GM23338 (cell line): ENCODE measurements around the gene UBXN7. TPM values are rescaled to one million over a fixed set of nuclear protein-coding genes. Genes with fewer than 3 reads are reported as not detected.
A peak's percentile ranks its signal among the peaks of the same experiment; 100 is the strongest.

Experiments used
- ATAC-seq: fragments of 200-7000 bp; cut with Tn5 transposase; 3 replicates; pipeline ENCODE4 v1.9.1; 2020
- DNase-seq: peaks from one replicate; pipeline ENCODE4 v3.0.0-alpha.2; 2015; ENCODE audit warnings: low spot score
- H2AFZ ChIP-seq: fragments of 200-600 bp; sonication (generic); 2 replicates; pipeline ENCODE4 v1.8.0; 2016; ENCODE audit warnings: antibody characterized with exemption, mild to moderate bottlenecking, moderate library complexity
- H3F3A ChIP-seq: fragments of 200-600 bp; sonication (generic); replicated peaks from 2 replicates; pipeline ENCODE4 v1.8.0; 2017; ENCODE audit warnings: antibody characterized with exemption, mixed run types, low read depth
- H3K27ac ChIP-seq: fragments of 200-600 bp; sonication (generic); 2 replicates; pipeline ENCODE4 v1.6.1; 2016; ENCODE audit warnings: low read depth
- H3K27me3 ChIP-seq: fragments of 200-600 bp; sonication (generic); 2 replicates; pipeline ENCODE4 v1.8.0; 2016; ENCODE audit warnings: mild to moderate bottlenecking, mixed run types, moderate library complexity; ENCODE audit not compliant: insufficient read depth
- H3K36me3 ChIP-seq: fragments of 200-600 bp; sonication (generic); 2 replicates; pipeline ENCODE4 v1.8.0; 2016; ENCODE audit warnings: mild to moderate bottlenecking; ENCODE audit not compliant: insufficient read depth
- H3K4me1 ChIP-seq: fragments of 200-600 bp; sonication (generic); 2 replicates; pipeline ENCODE4 v1.8.0; 2016; ENCODE audit warnings: mild to moderate bottlenecking, moderate library complexity; ENCODE audit not compliant: insufficient read depth
- H3K4me2 ChIP-seq: fragments of 200-600 bp; sonication (generic); 2 replicates; pipeline ENCODE4 v1.7.1; 2017; ENCODE audit warnings: mixed run types
- H3K4me3 ChIP-seq: fragments of 200-600 bp; sonication (generic); 2 replicates; pipeline ENCODE4 v1.6.1; 2016; ENCODE audit warnings: mixed run types
- H3K79me2 ChIP-seq: fragments of 200-600 bp; sonication (generic); replicated peaks from 2 replicates; pipeline ENCODE4 v1.8.0; 2017; ENCODE audit warnings: mild to moderate bottlenecking; ENCODE audit not compliant: insufficient read depth
- H3K9me2 ChIP-seq: fragments of 200-600 bp; sonication (generic); 2 replicates; pipeline ENCODE4 v1.8.0; 2017; ENCODE audit not compliant: insufficient read depth
- H4K20me1 ChIP-seq: fragments of 200-600 bp; sonication (generic); replicated peaks from 2 replicates; pipeline ENCODE4 v1.8.0; 2017; ENCODE audit warnings: mild to moderate bottlenecking; ENCODE audit not compliant: insufficient read depth
- H3K27ac Mint-ChIP-seq: 2 replicates; pipeline ENCODE4 v1.8.0; 2020; ENCODE audit warnings: inconsistent platforms, mild to moderate bottlenecking, moderate library complexity, mixed read lengths
- H3K27me3 Mint-ChIP-seq: 3 replicates; pipeline ENCODE4 v1.8.0; 2022; ENCODE audit warnings: low read depth, mild to moderate bottlenecking, moderate library complexity, mixed read lengths, inconsistent platforms; ENCODE audit not compliant: insufficient read depth, poor library complexity
- H3K36me3 Mint-ChIP-seq: 3 replicates; pipeline ENCODE4 v1.8.0; 2021; ENCODE audit warnings: low read depth, mild to moderate bottlenecking, inconsistent platforms, moderate library complexity, mixed read lengths
- H3K4me1 Mint-ChIP-seq: 3 replicates; pipeline ENCODE4 v1.8.0; 2020; ENCODE audit warnings: mild to moderate bottlenecking, inconsistent platforms, mixed read lengths
- H3K4me3 Mint-ChIP-seq: 3 replicates; pipeline ENCODE4 v1.8.0; 2021; ENCODE audit warnings: moderate library complexity, mild to moderate bottlenecking, inconsistent platforms, mixed read lengths
- H3K9me3 Mint-ChIP-seq: 3 replicates; pipeline ENCODE4 v1.8.0; 2020; ENCODE audit warnings: moderate library complexity, mild to moderate bottlenecking, inconsistent platforms, mixed read lengths
- CREB1 ChIP-seq: fragments of 250-450 bp; sonication (Bioruptor Pico); IDR thresholded peaks from 2 replicates; pipeline ENCODE4 v1.5.0; 2020; ENCODE audit warnings: low read depth, mild to moderate bottlenecking, moderate library complexity
- EZH2 ChIP-seq: fragments of 200-600 bp; sonication (generic); IDR thresholded peaks from one replicate; pipeline ENCODE4 v1.8.0; 2017; ENCODE audit warnings: antibody characterized with exemption, mild to moderate bottlenecking, low read depth; ENCODE audit not compliant: unreplicated experiment
- EZH2phosphoT487 ChIP-seq: fragments of 200-600 bp; sonication (generic); IDR thresholded peaks from one replicate; pipeline ENCODE4 v1.8.1; 2018; ENCODE audit warnings: antibody characterized with exemption; ENCODE audit not compliant: unreplicated experiment
- JUNB ChIP-seq: IDR thresholded peaks from one replicate; pipeline ENCODE4 v1.6.1; 2016; ENCODE audit warnings: antibody characterized with exemption; ENCODE audit not compliant: unreplicated experiment
- NANOG ChIP-seq: IDR thresholded peaks from 2 replicates; pipeline ENCODE4 v1.6.1; 2016; ENCODE audit warnings: antibody characterized with exemption, borderline replicate concordance
- POLR2AphosphoS5 ChIP-seq: IDR thresholded peaks from 2 replicates; pipeline ENCODE4 v1.6.1; 2016; ENCODE audit warnings: antibody characterized with exemption, low read depth
- STAT1 ChIP-seq: IDR thresholded peaks from one replicate; pipeline ENCODE4 v1.6.1; 2016; ENCODE audit warnings: antibody characterized with exemption; ENCODE audit not compliant: unreplicated experiment
- ZNF114 ChIP-seq: fragments of 250-450 bp; sonication (Bioruptor Pico); IDR thresholded peaks from 2 replicates; pipeline ENCODE4 v1.5.0; 2020; ENCODE audit warnings: mild to moderate bottlenecking, moderate library complexity
- ZNF331 ChIP-seq: fragments of 250-450 bp; sonication (Bioruptor Pico); IDR thresholded peaks from 2 replicates; pipeline ENCODE4 v1.5.0; 2020; ENCODE audit warnings: low read depth, mild to moderate bottlenecking, moderate library complexity
- polyA plus RNA-seq: library from polyadenylated mRNA; unstranded; fragments of >200 nt; fragmentation: Nextera tagmentation; extraction: Ambion mirVana; gene quantifications from 2 replicates; pipeline ENCODE4 v1.2.1, GENCODE V29; 2016
- total RNA-seq: library from RNA; depleted of rRNA; stranded (reverse); fragments of >200 nt; shearing (Covaris generic); gene quantifications from 2 replicates; pipeline ENCODE4 v1.2.3, GENCODE V29; 2014
- TF ChIP-seq, protein P1 (sequence below), 2 experiments: fragments of 200-600 bp in 1 of 2; sonication (generic) in 1 of 2; conservative IDR thresholded peaks; 2 replicates each; pipeline versions ENCODE4 v1.5.1 to v1.6.1; 2016 to 2017; ENCODE audit warnings: antibody characterized with exemption in 2 of 2, low read depth in 2 of 2, mild to moderate bottlenecking in 2 of 2, moderate library complexity in 1 of 2
- TF ChIP-seq, protein P2 (sequence below): IDR thresholded peaks from 2 replicates; pipeline ENCODE4 v1.6.1; 2016; ENCODE audit warnings: antibody characterized with exemption
- TF ChIP-seq, protein P3 (sequence below): IDR thresholded peaks from one replicate; pipeline ENCODE4 v1.6.1; 2018; ENCODE audit warnings: antibody characterized with exemption; ENCODE audit not compliant: unreplicated experiment
- TF ChIP-seq, protein P4 (sequence below): fragments of 250-450 bp; sonication (Bioruptor Pico); IDR thresholded peaks from 2 replicates; pipeline ENCODE4 v1.5.0; 2020; ENCODE audit warnings: mild to moderate bottlenecking, moderate library complexity

The UBXN7 gene
- total and polyA plus RNA-seq, 2 experiments from 2014 or later: 37.9 to 46.2 TPM

DNA sequence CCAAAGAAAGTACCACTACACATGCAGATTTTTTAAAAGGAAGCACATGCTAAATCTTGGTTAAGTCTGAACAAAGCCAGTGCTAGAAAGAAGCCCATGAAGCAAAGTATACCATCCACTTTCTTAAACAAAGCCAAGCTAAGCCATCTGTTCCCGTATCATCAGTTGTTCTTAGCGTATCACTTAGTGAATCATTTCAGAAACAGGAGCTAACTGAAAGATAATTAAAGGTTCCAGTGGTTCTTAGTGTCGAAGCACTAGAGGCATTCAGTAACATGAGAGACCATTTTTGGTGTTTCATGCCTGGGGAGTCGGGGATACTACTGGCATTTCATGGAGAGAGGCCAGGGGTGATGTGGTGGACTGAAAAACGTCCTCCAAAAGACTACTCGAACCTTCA lies 12.8 kb downstream of the UBXN7 start:
- Histone ChIP-seq H3K27me3 (no peaks in the 10 kb centered on the region), H4K20me1 (peaks cover 53% of the 10 kb centered on the region), H3K4me2 (no peak overlapping the region), H3F3A (no peaks in the 10 kb centered on the region), H2AFZ (no peak overlapping the region), H3K79me2 (peaks cover 100% of the 10 kb centered on the region), H3K36me3 (no peaks in the 10 kb centered on the region), H3K27ac (no peak overlapping the region), H3K9me2 (no peaks in the 10 kb centered on the region), H3K4me1 (peaks cover 9% of the 10 kb centered on the region), H3K4me3 (no peak overlapping the region)
- Mint-ChIP-seq H3K4me1 (peaks cover 27% of the 10 kb centered on the region), H3K4me3 (no peak overlapping the region), H3K27ac (0 out of 2 replicates have a peak overlapping the region, but pooled peaks have one; percentile 12), H3K36me3 (peaks cover 5% of the 10 kb centered on the region; the same call in 2 of the 3 replicates), H3K27me3 (peaks cover 1% of the 10 kb centered on the region), H3K9me3 (no peaks in the 10 kb centered on the region)
- no peak for DNase-seq
- no peak for ATAC-seq
- TF ChIP-seq STAT1 (no peak), EZH2 (no peak), POLR2AphosphoS5 (no peak), JUNB (no peak), EZH2phosphoT487 (no peak), CREB1 (CRISPR knock-in tag) (no peak), ZNF114 (CRISPR knock-in tag) (no peak), ZNF331 (CRISPR knock-in tag) (no peak), NANOG (no peak)
- TF ChIP-seq, protein P1, sequence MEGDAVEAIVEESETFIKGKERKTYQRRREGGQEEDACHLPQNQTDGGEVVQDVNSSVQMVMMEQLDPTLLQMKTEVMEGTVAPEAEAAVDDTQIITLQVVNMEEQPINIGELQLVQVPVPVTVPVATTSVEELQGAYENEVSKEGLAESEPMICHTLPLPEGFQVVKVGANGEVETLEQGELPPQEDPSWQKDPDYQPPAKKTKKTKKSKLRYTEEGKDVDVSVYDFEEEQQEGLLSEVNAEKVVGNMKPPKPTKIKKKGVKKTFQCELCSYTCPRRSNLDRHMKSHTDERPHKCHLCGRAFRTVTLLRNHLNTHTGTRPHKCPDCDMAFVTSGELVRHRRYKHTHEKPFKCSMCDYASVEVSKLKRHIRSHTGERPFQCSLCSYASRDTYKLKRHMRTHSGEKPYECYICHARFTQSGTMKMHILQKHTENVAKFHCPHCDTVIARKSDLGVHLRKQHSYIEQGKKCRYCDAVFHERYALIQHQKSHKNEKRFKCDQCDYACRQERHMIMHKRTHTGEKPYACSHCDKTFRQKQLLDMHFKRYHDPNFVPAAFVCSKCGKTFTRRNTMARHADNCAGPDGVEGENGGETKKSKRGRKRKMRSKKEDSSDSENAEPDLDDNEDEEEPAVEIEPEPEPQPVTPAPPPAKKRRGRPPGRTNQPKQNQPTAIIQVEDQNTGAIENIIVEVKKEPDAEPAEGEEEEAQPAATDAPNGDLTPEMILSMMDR (conservative IDR thresholded peaks at IDR 0.05; ENCODE audit: low read depth in 2 of 2): no peak
- TF ChIP-seq, protein P2, sequence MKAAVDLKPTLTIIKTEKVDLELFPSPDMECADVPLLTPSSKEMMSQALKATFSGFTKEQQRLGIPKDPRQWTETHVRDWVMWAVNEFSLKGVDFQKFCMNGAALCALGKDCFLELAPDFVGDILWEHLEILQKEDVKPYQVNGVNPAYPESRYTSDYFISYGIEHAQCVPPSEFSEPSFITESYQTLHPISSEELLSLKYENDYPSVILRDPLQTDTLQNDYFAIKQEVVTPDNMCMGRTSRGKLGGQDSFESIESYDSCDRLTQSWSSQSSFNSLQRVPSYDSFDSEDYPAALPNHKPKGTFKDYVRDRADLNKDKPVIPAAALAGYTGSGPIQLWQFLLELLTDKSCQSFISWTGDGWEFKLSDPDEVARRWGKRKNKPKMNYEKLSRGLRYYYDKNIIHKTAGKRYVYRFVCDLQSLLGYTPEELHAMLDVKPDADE: no peak
- TF ChIP-seq, protein P3, sequence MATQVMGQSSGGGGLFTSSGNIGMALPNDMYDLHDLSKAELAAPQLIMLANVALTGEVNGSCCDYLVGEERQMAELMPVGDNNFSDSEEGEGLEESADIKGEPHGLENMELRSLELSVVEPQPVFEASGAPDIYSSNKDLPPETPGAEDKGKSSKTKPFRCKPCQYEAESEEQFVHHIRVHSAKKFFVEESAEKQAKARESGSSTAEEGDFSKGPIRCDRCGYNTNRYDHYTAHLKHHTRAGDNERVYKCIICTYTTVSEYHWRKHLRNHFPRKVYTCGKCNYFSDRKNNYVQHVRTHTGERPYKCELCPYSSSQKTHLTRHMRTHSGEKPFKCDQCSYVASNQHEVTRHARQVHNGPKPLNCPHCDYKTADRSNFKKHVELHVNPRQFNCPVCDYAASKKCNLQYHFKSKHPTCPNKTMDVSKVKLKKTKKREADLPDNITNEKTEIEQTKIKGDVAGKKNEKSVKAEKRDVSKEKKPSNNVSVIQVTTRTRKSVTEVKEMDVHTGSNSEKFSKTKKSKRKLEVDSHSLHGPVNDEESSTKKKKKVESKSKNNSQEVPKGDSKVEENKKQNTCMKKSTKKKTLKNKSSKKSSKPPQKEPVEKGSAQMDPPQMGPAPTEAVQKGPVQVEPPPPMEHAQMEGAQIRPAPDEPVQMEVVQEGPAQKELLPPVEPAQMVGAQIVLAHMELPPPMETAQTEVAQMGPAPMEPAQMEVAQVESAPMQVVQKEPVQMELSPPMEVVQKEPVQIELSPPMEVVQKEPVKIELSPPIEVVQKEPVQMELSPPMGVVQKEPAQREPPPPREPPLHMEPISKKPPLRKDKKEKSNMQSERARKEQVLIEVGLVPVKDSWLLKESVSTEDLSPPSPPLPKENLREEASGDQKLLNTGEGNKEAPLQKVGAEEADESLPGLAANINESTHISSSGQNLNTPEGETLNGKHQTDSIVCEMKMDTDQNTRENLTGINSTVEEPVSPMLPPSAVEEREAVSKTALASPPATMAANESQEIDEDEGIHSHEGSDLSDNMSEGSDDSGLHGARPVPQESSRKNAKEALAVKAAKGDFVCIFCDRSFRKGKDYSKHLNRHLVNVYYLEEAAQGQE: no peak
- TF ChIP-seq, protein P4, sequence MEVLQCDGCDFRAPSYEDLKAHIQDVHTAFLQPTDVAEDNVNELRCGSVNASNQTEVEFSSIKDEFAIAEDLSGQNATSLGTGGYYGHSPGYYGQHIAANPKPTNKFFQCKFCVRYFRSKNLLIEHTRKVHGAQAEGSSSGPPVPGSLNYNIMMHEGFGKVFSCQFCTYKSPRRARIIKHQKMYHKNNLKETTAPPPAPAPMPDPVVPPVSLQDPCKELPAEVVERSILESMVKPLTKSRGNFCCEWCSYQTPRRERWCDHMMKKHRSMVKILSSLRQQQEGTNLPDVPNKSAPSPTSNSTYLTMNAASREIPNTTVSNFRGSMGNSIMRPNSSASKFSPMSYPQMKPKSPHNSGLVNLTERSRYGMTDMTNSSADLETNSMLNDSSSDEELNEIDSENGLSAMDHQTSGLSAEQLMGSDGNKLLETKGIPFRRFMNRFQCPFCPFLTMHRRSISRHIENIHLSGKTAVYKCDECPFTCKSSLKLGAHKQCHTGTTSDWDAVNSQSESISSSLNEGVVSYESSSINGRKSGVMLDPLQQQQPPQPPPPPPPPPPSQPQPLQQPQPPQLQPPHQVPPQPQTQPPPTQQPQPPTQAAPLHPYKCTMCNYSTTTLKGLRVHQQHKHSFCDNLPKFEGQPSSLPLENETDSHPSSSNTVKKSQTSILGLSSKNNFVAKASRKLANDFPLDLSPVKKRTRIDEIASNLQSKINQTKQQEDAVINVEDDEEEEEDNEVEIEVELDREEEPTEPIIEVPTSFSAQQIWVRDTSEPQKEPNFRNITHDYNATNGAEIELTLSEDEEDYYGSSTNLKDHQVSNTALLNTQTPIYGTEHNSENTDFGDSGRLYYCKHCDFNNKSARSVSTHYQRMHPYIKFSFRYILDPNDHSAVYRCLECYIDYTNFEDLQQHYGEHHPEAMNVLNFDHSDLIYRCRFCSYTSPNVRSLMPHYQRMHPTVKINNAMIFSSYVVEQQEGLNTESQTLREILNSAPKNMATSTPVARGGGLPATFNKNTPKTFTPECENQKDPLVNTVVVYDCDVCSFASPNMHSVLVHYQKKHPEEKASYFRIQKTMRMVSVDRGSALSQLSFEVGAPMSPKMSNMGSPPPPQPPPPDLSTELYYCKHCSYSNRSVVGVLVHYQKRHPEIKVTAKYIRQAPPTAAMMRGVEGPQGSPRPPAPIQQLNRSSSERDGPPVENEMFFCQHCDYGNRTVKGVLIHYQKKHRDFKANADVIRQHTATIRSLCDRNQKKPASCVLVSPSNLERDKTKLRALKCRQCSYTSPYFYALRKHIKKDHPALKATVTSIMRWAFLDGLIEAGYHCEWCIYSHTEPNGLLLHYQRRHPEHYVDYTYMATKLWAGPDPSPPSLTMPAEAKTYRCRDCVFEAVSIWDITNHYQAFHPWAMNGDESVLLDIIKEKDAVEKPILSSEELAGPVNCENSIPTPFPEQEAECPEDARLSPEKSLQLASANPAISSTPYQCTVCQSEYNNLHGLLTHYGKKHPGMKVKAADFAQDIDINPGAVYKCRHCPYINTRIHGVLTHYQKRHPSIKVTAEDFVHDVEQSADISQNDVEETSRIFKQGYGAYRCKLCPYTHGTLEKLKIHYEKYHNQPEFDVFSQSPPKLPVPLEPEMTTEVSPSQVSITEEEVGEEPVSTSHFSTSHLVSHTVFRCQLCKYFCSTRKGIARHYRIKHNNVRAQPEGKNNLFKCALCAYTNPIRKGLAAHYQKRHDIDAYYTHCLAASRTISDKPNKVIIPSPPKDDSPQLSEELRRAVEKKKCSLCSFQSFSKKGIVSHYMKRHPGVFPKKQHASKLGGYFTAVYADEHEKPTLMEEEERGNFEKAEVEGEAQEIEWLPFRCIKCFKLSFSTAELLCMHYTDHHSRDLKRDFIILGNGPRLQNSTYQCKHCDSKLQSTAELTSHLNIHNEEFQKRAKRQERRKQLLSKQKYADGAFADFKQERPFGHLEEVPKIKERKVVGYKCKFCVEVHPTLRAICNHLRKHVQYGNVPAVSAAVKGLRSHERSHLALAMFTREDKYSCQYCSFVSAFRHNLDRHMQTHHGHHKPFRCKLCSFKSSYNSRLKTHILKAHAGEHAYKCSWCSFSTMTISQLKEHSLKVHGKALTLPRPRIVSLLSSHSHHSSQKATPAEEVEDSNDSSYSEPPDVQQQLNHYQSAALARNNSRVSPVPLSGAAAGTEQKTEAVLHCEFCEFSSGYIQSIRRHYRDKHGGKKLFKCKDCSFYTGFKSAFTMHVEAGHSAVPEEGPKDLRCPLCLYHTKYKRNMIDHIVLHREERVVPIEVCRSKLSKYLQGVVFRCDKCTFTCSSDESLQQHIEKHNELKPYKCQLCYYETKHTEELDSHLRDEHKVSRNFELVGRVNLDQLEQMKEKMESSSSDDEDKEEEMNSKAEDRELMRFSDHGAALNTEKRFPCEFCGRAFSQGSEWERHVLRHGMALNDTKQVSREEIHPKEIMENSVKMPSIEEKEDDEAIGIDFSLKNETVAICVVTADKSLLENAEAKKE (CRISPR knock-in tag): no peak
